Liver (tissue), 9 donors: Measurements from ENCODE around the gene NDUFS4. TPM values are rescaled to one million over a fixed set of nuclear protein-coding genes. Genes with fewer than 3 reads are reported as not detected.

Source experiments
- DNase-seq: peaks from one replicate; pipeline ENCODE4 v3.0.0-alpha.2; 2017; ENCODE audit warnings: low spot score
- H3K27ac ChIP-seq, 2 donors: one replicate each; pipeline ENCODE4 v1.7.0; 2013; ENCODE audit warnings: inconsistent platforms in 2 of 2, low read length in 2 of 2, control low read depth in 1 of 2, low read depth in 1 of 2, mild to moderate bottlenecking in 1 of 2
- H3K27me3 ChIP-seq, 4 donors: one replicate each; pipeline versions ENCODE4 v1.6.1 to v1.7.0; 2013; ENCODE audit warnings: low read length in 3 of 4, inconsistent platforms in 1 of 4, mild to moderate bottlenecking in 1 of 4, moderate library complexity in 1 of 4; ENCODE audit not compliant: control insufficient read depth in 4 of 4, insufficient read depth in 4 of 4
- H3K36me3 ChIP-seq, 4 donors: one replicate each; pipeline versions ENCODE4 v1.6.1 to v1.7.0; 2013; ENCODE audit warnings: low read length in 3 of 4, mild to moderate bottlenecking in 3 of 4, low read depth in 1 of 4, moderate library complexity in 1 of 4; ENCODE audit not compliant: control insufficient read depth in 4 of 4, insufficient read depth in 3 of 4
- H3K4me1 ChIP-seq, 4 donors: one replicate each; pipeline versions ENCODE4 v1.6.1 to v1.7.0; 2013; ENCODE audit warnings: low read length in 3 of 4, mild to moderate bottlenecking in 3 of 4, moderate library complexity in 1 of 4; ENCODE audit not compliant: control insufficient read depth in 4 of 4, insufficient read depth in 4 of 4
- H3K4me3 ChIP-seq, 3 donors: one replicate each; pipeline versions ENCODE4 v1.6.1 to v1.7.0; 2013; ENCODE audit warnings: low read length in 3 of 3, control low read depth in 1 of 3, low read depth in 1 of 3, mild to moderate bottlenecking in 1 of 3
- H3K9ac ChIP-seq, 2 donors: one replicate each; pipeline ENCODE4 v1.7.0; 2013; ENCODE audit warnings: low read length in 2 of 2, mild to moderate bottlenecking in 2 of 2, moderate library complexity in 2 of 2, control low read depth in 1 of 2, low read depth in 1 of 2
- H3K9me3 ChIP-seq, 4 donors: one replicate each; pipeline versions ENCODE4 v1.6.1 to v1.7.0; 2013; ENCODE audit warnings: low read length in 3 of 4; ENCODE audit not compliant: control insufficient read depth in 4 of 4
- EGR1 ChIP-seq, 2 donors: IDR thresholded peaks; 2 replicates each; pipeline ENCODE4 v1.6.1; 2016 to 2018; ENCODE audit warnings: antibody characterized with exemption in 2 of 2, low read depth in 2 of 2
- FOXA1 ChIP-seq: IDR thresholded peaks from 2 replicates; pipeline ENCODE4 v1.6.1; 2016; ENCODE audit warnings: antibody characterized with exemption
- GABPA ChIP-seq, 2 donors: IDR thresholded peaks in 1 of 2; conservative IDR thresholded peaks in 1 of 2; 2 replicates each; pipeline ENCODE4 v1.6.1; 2016; ENCODE audit warnings: antibody characterized with exemption in 2 of 2, mild to moderate bottlenecking in 1 of 2, moderate library complexity in 1 of 2
- HNF4A ChIP-seq, 2 donors: conservative IDR thresholded peaks; 2 replicates each; pipeline ENCODE4 v1.6.1; 2016; ENCODE audit warnings: antibody characterized with exemption in 2 of 2, mild to moderate bottlenecking in 2 of 2
- HNF4G ChIP-seq: IDR thresholded peaks from 2 replicates; pipeline ENCODE4 v1.6.1; 2016; ENCODE audit warnings: antibody characterized with exemption
- JUND ChIP-seq, 2 donors: IDR thresholded peaks; 2 replicates each; pipeline ENCODE4 v1.6.1; 2016; ENCODE audit warnings: antibody characterized with exemption in 2 of 2
- MAX ChIP-seq: IDR thresholded peaks from 2 replicates; pipeline ENCODE4 v1.6.1; 2016; ENCODE audit warnings: antibody characterized with exemption
- NR2F2 ChIP-seq: IDR thresholded peaks from 2 replicates; pipeline ENCODE4 v1.6.1; 2016; ENCODE audit warnings: antibody characterized with exemption
- RAD21 ChIP-seq, 2 donors: IDR thresholded peaks; 2 replicates each; pipeline ENCODE4 v1.6.1; 2016; ENCODE audit warnings: antibody characterized with exemption in 2 of 2, mild to moderate bottlenecking in 2 of 2
- REST ChIP-seq: IDR thresholded peaks from 2 replicates; pipeline ENCODE4 v1.6.1; 2016; ENCODE audit warnings: antibody characterized with exemption, mild to moderate bottlenecking
- RXRA ChIP-seq, 2 donors: IDR thresholded peaks; 2 replicates each; pipeline ENCODE4 v1.6.1; 2017 to 2018; ENCODE audit warnings: antibody characterized with exemption in 2 of 2, mild to moderate bottlenecking in 1 of 2
- SP1 ChIP-seq: IDR thresholded peaks from 2 replicates; pipeline ENCODE4 v1.6.1; 2018; ENCODE audit warnings: antibody characterized with exemption, mild to moderate bottlenecking
- TAF1 ChIP-seq: conservative IDR thresholded peaks from 2 replicates; pipeline ENCODE4 v1.6.1; 2016; ENCODE audit warnings: antibody characterized with exemption, mild to moderate bottlenecking
- YY1 ChIP-seq: IDR thresholded peaks from 2 replicates; pipeline ENCODE4 v1.6.1; 2016; ENCODE audit warnings: antibody characterized with exemption, mild to moderate bottlenecking
- ZBTB33 ChIP-seq: IDR thresholded peaks from 2 replicates; pipeline ENCODE4 v1.6.1; 2016; ENCODE audit warnings: antibody characterized with exemption
- WGBS: extraction: QIAGEN DNeasy Blood & Tissue Kit; methylation state at CpG from one replicate; pipeline ENCODE4 v1.1.7; 2013; 5-methylcytosine and 5-hydroxymethylcytosine counted together
- polyA plus RNA-seq, 2 donors: library from polyadenylated mRNA; stranded (reverse) in 1 of 2; unstranded in 1 of 2; fragments of 200-250 nt in 1 of 2; fragments of >200 nt in 1 of 2; fragmentation: Nextera tagmentation in 1 of 2; extraction: Ambion mirVana in 1 of 2; gene quantifications; one replicate each; pipeline versions ENCODE4 v1.2.1 to v1.2.3, GENCODE V29; 2013 to 2015
- total RNA-seq, 2 donors: library from RNA; depleted of rRNA; stranded (reverse); fragments of >200 nt; gene quantifications; one replicate each; pipeline ENCODE4 v1.2.3, GENCODE V29; 2014
- TF ChIP-seq, protein P1 (sequence below): fragments of 150-350 bp; IDR thresholded peaks from 2 replicates; pipeline ENCODE4 v1.5.1; 2017; ENCODE audit warnings: improper control_type of control experiment, low read depth, low read length; ENCODE audit not compliant: missing input control
- TF ChIP-seq, protein P2 (sequence below): IDR thresholded peaks from 2 replicates; pipeline ENCODE4 v1.6.1; 2016; ENCODE audit warnings: antibody characterized with exemption
- donor health status: healthy.
- donor health status: healthy.
- donor health status: healthy.
- donor health status: healthy.
- donor health status: healthy.

Gene NDUFS4
- total and polyA plus RNA-seq, 4 donors = 35.9 to 114 (median 53.4) TPM

DNA sequence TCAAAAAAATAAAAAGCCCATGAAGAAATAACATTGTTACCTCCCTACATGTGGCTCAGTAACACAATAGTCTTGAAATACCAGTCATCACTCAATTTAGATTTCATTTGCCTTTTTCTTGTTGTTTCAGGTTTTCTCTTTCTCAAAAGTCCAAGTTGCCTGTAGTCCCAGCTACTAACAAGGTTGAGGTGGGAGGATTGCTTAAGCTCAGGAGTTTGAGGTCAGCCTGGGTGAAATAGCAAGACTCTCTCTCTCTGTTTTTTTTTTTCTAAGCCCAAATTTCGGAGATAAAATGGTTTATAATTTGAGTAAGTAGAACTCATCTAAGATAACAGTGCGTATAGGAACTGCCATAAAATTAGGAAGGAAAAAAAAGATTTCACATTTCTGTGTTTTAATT is 17.5 kb upstream of the NDUFS4 start:
- no peak overlapping the region for H3K27ac ChIP-seq
- H3K4me1 ChIP-seq = peaks cover 0 to 3% (median 0%) of the 10 kb centered on the region in 4 donors
- no peaks in the 10 kb centered on the region for H3K36me3 ChIP-seq
- no peak overlapping the region for H3K9ac ChIP-seq
- no peak overlapping the region for H3K4me3 ChIP-seq
- TF ChIP-seq TAF1 (no peak), RAD21 (IDR thresholded peaks at IDR 0.05) (no peak), ZBTB33 (no peak), MAX (no peak), REST (no peak), NR2F2 (no peak), GABPA (IDR thresholded peaks at IDR 0.05 in 1 of 2, conservative IDR thresholded peaks at IDR 0.05 in 1 of 2) (no peak), EGR1 (IDR thresholded peaks at IDR 0.05; ENCODE audit: low read depth in 2 of 2) (no peak), RXRA (IDR thresholded peaks at IDR 0.05) (no peak), HNF4A (conservative IDR thresholded peaks at IDR 0.05) (no peak), FOXA1 (no peak), HNF4G (no peak), JUND (IDR thresholded peaks at IDR 0.05) (no peak), YY1 (no peak), SP1 (no peak)
- TF ChIP-seq, protein P1, sequence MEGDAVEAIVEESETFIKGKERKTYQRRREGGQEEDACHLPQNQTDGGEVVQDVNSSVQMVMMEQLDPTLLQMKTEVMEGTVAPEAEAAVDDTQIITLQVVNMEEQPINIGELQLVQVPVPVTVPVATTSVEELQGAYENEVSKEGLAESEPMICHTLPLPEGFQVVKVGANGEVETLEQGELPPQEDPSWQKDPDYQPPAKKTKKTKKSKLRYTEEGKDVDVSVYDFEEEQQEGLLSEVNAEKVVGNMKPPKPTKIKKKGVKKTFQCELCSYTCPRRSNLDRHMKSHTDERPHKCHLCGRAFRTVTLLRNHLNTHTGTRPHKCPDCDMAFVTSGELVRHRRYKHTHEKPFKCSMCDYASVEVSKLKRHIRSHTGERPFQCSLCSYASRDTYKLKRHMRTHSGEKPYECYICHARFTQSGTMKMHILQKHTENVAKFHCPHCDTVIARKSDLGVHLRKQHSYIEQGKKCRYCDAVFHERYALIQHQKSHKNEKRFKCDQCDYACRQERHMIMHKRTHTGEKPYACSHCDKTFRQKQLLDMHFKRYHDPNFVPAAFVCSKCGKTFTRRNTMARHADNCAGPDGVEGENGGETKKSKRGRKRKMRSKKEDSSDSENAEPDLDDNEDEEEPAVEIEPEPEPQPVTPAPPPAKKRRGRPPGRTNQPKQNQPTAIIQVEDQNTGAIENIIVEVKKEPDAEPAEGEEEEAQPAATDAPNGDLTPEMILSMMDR = no peak
- TF ChIP-seq, protein P2, sequence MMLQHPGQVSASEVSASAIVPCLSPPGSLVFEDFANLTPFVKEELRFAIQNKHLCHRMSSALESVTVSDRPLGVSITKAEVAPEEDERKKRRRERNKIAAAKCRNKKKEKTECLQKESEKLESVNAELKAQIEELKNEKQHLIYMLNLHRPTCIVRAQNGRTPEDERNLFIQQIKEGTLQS = no peak
- H3K27me3 ChIP-seq = no peaks in the 10 kb centered on the region
- DNase-seq = no peak
- 73% methylated on average over 2 of the region's 2 CpGs for WGBS
- no peaks in the 10 kb centered on the region for H3K9me3 ChIP-seq

DNA sequence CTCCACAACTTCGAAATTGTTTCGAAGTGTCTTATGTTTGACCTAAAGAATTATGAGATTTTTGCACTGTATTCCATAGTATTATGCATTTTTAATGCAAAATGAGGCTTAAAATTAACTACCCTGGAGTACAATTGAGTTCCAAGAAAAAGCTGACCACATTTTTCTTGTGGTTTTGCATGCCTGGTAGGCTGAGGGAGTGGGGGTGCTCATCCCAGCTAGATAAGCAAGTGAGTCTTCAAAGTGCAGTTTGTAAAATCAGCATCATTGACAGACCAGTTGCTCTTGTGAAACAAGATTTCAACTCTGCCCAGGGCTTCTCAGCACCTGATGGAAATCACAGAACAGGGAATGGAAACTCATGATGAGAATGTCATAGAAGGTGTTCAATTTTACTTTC is 17.0 kb upstream of the NDUFS4 start:
- WGBS = 83% methylated on average over 2 of the region's 2 CpGs

More for the DNA sequence above, 17.0 kb upstream of the NDUFS4 start:
- Histone ChIP-seq H3K9me3 (no peaks in the 10 kb centered on the region), H3K4me1 (peaks cover 0 to 3% (median 0%) of the 10 kb centered on the region in 4 donors), H3K9ac (no peak overlapping the region), H3K4me3 (no peak overlapping the region), H3K27ac (no peak overlapping the region), H3K27me3 (no peaks in the 10 kb centered on the region), H3K36me3 (no peaks in the 10 kb centered on the region)
- TF ChIP-seq FOXA1 = no peak
- no peak for DNase-seq
